Retinal pigment epithelial cell (primary cell): ENCODE results near the gene TNS2.

Source experiments
- DNase-seq: peaks from one replicate; pipeline ENCODE4 v3.0.0-alpha.2; 2010; ENCODE audit warnings: low read depth
- H3K4me3 ChIP-seq: 2 replicates; pipeline ENCODE4 v1.5.1; 2011; ENCODE audit warnings: mild to moderate bottlenecking, low read length, control low read depth, moderate library complexity
- CTCF ChIP-seq: conservative IDR thresholded peaks from 2 replicates; pipeline ENCODE4 v1.5.1; 2011; ENCODE audit warnings: low read depth, low read length, control low read depth, inconsistent platforms

The TNS2 gene

GRCh38 chr12:53071591-53072551 is 22.0 kb downstream of the TNS2 start:
- DNase-seq, result no peak
- TF ChIP-seq CTCF, result peak; percentile 16
- H3K4me3 ChIP-seq, result no peak overlapping the region

- DNase-seq, result no peak
- no peak overlapping the region for H3K4me3 ChIP-seq
- TF ChIP-seq CTCF, result no peak
These were observed 24.0 kb downstream of the TNS2 start for GRCh38 chr12:53073881-53074280.

- no peak overlapping the region for H3K4me3 ChIP-seq
- no peak for DNase-seq
- no peak for TF ChIP-seq CTCF
These were observed 24.6 kb downstream of the TNS2 start for GRCh38 chr12:53074283-53074998.

- TF ChIP-seq CTCF, result no peak
- no peak overlapping the region for H3K4me3 ChIP-seq
- DNase-seq, result no peak
These were observed 25.1 kb downstream of the TNS2 start for GRCh38 chr12:53074999-53075370.

- no peak overlapping the region for H3K4me3 ChIP-seq
- TF ChIP-seq CTCF, result no peak
- no peak for DNase-seq
These were observed 26.6 kb downstream of the TNS2 start for GRCh38 chr12:53076461-53076860.

GRCh38 chr12:53077030-53077429 is 27.2 kb downstream of the TNS2 start:
- no peak for TF ChIP-seq CTCF
- DNase-seq, result no peak
- no peak overlapping the region for H3K4me3 ChIP-seq
